Fibroblast of skin of right quadriceps (primary cell): ENCODE data around the gene ZNF593OS.

Experiments
- DNase-seq: peaks from one replicate; pipeline ENCODE4 v3.0.0-alpha.2; 2013

ZNF593OS gene

DNA sequence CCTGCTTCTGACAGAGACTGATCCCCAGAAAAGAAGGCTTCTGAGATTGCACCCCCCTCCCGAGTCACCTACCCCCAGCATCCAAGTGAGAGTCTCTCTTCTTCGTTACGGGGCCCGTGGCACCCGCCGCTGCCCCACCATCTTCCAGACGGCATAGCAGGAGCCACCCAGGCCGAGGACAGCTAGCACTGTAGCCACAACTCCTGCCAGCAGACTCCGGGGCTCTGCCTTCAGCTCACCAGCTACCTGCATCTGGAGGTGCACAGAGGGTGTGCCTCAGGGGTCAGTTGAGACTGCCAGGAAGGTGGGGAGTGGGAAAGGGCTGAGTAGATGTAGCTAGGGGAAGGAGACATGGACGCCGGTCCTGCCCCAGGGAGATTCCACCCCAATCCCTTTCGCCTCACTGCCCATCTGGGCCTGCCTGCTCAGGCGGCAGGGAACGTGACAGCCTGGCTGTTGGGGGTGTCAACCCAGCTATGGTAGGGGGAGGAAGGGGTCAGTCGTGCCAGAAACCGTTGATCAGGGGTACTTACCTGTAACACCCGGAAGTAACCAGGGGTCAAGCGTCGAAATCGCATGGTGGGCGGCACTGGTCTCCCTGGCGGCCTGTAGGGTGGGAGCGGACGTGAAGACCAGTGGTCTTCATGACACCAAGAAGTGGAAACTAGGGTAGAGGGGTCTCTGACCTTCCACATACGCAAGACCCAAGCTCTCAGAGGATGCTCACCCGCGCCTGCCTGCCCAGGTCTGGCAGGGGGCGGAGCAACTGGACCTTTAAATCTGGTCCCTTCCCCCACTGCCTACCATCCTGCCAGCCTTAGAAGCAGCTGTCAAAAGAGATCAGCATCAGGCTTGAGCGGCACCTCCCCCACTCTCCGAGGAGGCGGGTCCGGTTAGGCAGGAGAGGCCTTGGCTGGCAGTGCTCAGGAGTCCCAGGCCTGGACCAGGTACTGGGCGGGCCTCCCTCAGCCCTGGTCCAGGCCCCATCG lies at the start of gene ZNF593OS:
Gene ZNF593OS, minus strand, starts transcription at position 749 of the 989 bp plus-strand sequence. Its CDS starts 171 bp downstream, at position 578.
- no peak for DNase-seq

DNA sequence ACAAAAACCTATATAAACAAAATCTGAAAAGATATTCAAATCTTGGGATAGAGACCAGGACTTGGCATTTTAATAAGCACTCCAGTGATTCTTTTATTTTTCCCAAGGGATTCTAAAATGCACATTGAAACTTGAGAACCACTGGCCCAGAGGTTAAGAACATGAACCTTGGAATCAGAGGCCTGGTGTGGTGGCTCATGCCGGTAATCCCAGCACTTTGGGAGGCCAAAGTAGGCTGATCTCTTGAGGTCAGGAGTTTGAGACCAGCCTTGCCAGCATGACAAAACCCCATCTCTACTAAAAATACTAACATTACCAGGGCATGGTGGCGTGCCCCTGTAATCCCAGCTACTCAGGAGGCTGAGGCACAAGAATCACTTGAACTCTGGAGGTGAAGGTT lies 49.5 kb upstream of the ZNF593OS start:
- DNase-seq, result no peak

DNA sequence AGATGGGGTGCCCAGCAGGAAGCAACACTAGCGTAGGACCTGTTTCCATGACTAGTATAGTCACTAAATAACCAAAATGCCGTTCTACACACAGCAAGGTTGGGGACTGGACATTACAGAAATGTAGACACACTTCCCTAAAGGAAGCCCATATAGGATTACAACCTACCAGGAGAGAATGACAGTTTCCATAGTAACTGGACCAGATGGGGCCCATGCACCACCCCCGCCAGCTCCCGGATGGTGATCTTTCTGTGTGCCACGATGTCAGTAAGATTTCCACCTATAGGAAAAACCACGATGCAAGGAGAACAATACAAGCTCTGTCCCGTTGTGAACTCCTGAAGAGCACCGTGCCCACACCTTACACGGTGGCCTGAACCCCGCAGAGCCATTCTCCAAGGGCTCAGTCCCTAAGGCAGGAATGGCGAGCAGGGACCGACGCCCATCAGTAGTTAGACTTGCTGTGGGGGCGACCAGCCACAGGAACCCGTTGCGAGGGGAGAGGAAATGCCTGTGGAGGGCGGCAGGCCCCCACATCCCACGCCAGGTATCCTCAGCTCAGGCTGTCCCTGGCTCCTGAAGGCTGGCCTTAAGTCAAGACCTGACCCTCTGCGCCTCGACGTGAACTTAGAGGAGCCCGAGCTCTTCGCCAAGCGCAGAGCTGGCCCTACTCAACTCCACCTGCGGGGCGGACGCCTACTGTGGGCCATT lies 48.7 kb upstream of the ZNF593OS start:
- no peak for DNase-seq

- DNase-seq, result no peak
Observed at GRCh38 chr1:26218906-26219494, 47.4 kb upstream of the ZNF593OS start.

DNA sequence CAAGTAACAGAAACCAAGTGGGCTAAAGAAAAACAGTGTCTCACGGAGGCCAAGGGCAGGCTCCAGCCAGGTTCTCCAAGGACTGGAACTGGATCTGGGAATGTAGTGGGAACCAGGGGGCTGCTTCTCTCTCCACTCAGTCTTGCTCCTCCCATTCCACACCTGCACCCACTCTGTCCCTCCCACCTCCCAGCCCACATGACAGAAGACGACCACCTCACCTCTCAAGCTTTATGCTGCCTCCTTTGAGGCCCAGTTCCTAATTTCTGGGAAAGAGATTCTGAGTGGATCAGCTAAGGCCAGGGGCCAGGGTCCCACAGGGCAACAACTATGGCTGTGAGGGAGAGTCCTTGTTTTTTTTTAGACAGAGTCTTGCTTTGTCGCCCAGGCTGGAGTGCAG lies 43.6 kb upstream of the ZNF593OS start:
- DNase-seq, result no peak

DNA sequence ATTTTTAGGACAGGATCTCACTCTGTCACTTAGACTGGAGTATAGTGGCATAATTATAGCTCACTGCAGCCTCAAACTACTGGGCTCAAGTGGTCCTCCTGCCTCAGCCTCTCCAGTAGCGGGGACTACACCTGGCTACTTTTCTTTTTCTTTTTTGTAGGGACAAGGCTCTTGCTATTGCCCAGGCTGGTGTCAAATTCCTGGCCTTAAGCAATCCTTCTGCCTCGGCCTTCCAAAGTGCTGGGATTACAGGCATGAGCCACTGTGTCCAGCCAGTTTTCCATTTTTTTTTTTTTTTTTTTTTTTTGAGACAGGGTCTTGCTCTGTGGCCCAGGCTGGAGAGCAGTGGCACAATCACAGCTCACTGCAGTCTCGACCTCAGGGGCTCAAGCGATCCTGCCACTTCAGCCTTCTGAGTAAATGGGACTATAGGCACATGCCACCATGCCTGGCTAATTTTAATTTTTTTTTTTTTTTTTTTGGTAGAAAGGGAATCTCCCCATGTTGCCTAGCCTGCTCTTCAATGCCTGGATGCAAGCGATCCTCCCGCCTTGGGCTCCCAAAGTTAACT lies 41.8 kb upstream of the ZNF593OS start:
- no peak for DNase-seq

- no peak for DNase-seq
Observed at GRCh38 chr1:26212726-26213125, 41.1 kb upstream of the ZNF593OS start.

- DNase-seq, result no peak
Observed at GRCh38 chr1:26210147-26210870, 38.7 kb upstream of the ZNF593OS start.

- no peak for DNase-seq
Observed at GRCh38 chr1:26203642-26204318, 32.1 kb upstream of the ZNF593OS start.

- no peak for DNase-seq
Observed at GRCh38 chr1:26200413-26200812, 28.8 kb upstream of the ZNF593OS start.

DNA sequence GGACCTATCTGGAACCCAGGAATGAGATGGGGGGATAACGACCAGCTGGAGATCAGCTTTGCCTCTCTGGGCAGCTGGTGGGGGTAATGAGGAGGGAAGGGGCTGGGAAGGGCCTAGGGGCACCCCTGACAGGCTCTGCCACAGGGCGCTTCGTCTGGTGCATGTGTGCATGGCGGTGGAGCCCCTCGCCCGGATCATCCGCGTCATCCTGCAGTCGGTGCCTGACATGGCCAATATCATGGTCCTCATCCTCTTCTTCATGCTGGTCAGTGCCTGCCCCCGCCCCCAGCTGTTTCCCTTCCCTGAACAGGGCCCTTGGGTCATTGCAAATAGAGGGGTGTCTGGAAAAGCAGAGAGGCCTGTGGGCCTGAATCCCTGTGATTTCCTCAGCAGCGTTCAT lies 26.2 kb upstream of the ZNF593OS start:
- no peak for DNase-seq

DNA sequence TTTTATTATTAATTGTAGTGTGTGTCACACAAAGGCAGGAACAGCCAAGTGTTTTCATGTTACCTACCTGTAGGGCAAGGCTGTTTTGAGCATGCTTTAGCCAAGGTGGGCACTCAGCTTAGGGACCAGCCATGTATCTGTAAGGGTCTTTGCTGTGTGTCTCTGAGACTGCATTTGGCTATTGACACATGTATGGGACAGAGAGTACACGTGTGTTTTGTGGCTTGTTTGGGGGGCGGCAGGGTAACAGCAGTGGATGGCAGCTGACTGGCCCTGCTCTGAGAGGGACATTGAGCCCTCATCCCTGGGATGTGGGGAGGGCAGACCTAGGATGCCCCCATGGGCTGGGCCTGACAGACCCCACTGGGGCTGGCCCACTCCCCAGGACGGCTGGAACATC lies 25.7 kb upstream of the ZNF593OS start:
- DNase-seq, result no peak

DNA sequence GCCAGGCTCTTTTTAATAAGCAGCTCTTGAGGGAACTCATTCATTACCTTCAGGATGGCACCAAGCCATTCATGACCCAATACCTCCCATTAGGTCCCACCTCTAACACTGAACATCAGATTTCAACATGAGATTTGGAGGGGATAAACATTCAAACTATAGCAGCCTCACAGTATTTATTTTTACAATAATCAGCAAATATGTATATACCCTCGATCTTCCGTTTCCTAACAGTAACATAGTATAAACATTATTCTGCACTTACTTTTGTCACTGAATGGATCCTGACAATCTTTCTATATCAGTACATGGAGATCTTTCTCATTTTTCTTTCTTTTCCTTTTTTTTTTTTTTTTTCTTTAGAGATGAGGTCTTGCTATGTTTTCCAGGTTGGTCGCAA lies 24.2 kb upstream of the ZNF593OS start:
- no peak for DNase-seq

DNA sequence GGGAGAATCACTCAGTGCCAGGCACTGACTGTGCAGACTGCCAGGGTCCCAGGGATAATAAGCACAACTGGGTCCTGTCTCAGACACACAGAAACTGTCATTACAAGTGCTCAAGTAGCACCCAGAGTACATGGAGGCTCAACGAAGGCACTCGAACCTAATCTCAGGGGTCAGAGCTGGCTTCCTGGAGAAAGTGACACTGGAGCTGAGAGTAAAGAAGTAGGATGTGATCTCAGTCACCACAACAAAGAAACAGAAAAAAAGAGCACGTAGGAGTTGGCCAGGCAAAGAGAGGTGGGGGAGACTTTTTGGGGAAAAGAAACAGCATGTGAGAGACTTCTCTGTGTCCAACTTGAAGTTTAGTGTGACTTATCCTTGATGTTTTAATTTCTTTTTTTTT lies 20.1 kb upstream of the ZNF593OS start:
- no peak for DNase-seq

GRCh38 chr1:26190373-26190987 lies 18.8 kb upstream of the ZNF593OS start, which contains the start of gene CATSPER4:
CATSPER4 (plus strand) TSS chr1:26190602; CDS start chr1:26190628, 26 bp downstream.
- peak; percentile 39 for DNase-seq

DNA sequence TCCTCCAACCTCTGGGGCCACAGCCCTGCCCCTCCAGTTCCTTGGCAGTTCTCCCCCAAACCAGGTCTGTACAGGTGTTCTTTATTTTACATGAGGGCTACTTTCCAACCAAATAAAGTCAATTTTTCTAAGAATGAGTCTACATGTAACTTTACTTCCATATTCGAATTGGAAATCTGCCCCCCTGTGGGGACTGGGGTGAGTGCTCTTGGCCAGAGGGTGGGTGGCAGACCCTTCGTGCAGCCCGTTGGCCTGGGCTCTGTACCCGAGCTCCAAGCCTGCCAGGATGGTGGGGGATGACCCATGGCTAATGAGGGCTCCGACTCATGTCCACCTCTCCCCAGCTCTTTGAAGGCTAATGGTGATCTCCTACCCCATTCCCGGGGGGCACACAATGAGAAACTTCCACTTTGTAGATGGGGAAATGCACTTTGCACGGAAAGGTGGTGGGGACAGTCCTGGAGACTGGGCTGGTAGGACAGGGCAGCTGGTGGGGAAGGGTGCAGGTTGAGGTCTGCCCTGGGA lies 18.2 kb upstream of the ZNF593OS start:
- DNase-seq, result no peak

- no peak for DNase-seq
Observed at GRCh38 chr1:26189331-26189730, 17.7 kb upstream of the ZNF593OS start.

GRCh38 chr1:26188477-26188876 lies 16.8 kb upstream of the ZNF593OS start:
- DNase-seq, result no peak

GRCh38 chr1:26187882-26188281 lies 16.2 kb upstream of the ZNF593OS start:
- no peak for DNase-seq

DNA sequence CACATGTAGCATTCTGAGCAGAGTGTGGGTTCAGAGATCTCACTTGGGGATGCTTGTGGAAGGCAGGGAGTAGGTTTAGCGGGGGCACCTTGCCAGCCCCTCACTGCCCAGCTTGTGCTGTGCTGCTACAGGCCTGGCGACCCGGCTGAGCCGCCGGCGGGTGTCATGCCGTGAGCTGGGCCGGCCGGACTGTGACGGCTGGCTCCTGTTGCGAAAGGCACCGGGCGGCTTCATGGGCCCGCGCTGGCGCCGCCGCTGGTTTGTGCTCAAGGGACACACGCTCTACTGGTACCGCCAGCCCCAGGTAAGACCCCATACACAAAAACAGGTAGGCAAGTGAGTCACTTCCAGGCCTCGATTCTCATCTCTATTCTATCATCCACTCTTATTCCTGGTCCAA lies 13.3 kb upstream of the ZNF593OS start:
- no peak for DNase-seq

DNA sequence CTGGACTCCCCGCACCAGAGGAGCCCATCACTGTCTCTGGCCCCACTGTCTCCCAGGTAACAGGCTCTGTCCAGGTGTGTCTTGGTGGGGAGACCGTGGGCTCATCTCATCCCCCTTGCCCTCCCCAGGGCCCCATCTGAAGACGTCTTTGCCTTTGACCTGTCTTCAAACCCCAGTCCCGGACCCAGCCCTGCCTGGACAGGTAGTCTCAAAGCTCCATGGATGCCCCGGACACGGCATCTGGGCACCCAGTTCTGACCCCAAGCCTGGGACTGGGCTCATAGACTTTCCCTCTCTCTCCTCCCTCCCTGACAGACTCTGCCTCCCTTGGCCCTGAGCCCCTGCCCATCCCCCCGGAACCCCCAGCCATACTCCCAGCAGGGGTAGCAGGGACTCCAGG lies 12.5 kb upstream of the ZNF593OS start:
- no peak for DNase-seq
